Activated naive CD8-positive, alpha-beta T cell (primary cell): ENCODE data around the gene PRSS27.

Experiments
- H3K27ac Mint-ChIP-seq: one replicate; pipeline ENCODE4 v1.8.0; 2021; ENCODE audit warnings: mixed read lengths
- H3K27me3 Mint-ChIP-seq: one replicate; pipeline ENCODE4 v1.8.0; 2021; ENCODE audit warnings: mixed read lengths
- H3K36me3 Mint-ChIP-seq: one replicate; pipeline ENCODE4 v1.8.0; 2021; ENCODE audit warnings: mixed read lengths
- H3K4me1 Mint-ChIP-seq: one replicate; pipeline ENCODE4 v1.8.0; 2021; ENCODE audit warnings: low read depth, mixed read lengths
- H3K4me3 Mint-ChIP-seq: one replicate; pipeline ENCODE4 v1.8.0; 2021; ENCODE audit warnings: mild to moderate bottlenecking, mixed read lengths
- H3K9me3 Mint-ChIP-seq: one replicate; pipeline ENCODE4 v1.8.0; 2021; ENCODE audit warnings: low read depth, mixed read lengths

PRSS27 gene

GRCh38 chr16:2710021-2710710 lies 9.9 kb downstream of the PRSS27 start:
- no peaks in the 10 kb centered on the region for H3K36me3 Mint-ChIP-seq
- H3K4me3 Mint-ChIP-seq, result no peak overlapping the region
- peaks cover 3% of the 10 kb centered on the region for H3K4me1 Mint-ChIP-seq
- no peaks in the 10 kb centered on the region for H3K9me3 Mint-ChIP-seq
- H3K27me3 Mint-ChIP-seq, result no peaks in the 10 kb centered on the region
- H3K27ac Mint-ChIP-seq, result no peak overlapping the region

- H3K4me3 Mint-ChIP-seq, result no peak overlapping the region
- H3K27me3 Mint-ChIP-seq, result no peaks in the 10 kb centered on the region
- H3K4me1 Mint-ChIP-seq, result no peaks in the 10 kb centered on the region
- H3K27ac Mint-ChIP-seq, result no peak overlapping the region
- no peaks in the 10 kb centered on the region for H3K9me3 Mint-ChIP-seq
- H3K36me3 Mint-ChIP-seq, result no peaks in the 10 kb centered on the region
These were observed 10.4 kb downstream of the PRSS27 start for GRCh38 chr16:2709588-2709984.

GRCh38 chr16:2708955-2709587 lies 11.0 kb downstream of the PRSS27 start:
- H3K27ac Mint-ChIP-seq, result no peak overlapping the region
- no peaks in the 10 kb centered on the region for H3K9me3 Mint-ChIP-seq
- no peaks in the 10 kb centered on the region for H3K27me3 Mint-ChIP-seq
- no peaks in the 10 kb centered on the region for H3K4me1 Mint-ChIP-seq
- no peak overlapping the region for H3K4me3 Mint-ChIP-seq
- no peaks in the 10 kb centered on the region for H3K36me3 Mint-ChIP-seq

GRCh38 chr16:2708290-2708639 lies 11.8 kb downstream of the PRSS27 start:
- Mint-ChIP-seq H3K27me3 (no peaks in the 10 kb centered on the region), H3K4me1 (no peaks in the 10 kb centered on the region), H3K36me3 (no peaks in the 10 kb centered on the region), H3K9me3 (no peaks in the 10 kb centered on the region), H3K27ac (no peak overlapping the region), H3K4me3 (no peak overlapping the region)

- Mint-ChIP-seq H3K4me1 (no peaks in the 10 kb centered on the region), H3K36me3 (no peaks in the 10 kb centered on the region), H3K4me3 (no peak overlapping the region), H3K27ac (no peak overlapping the region), H3K9me3 (no peaks in the 10 kb centered on the region), H3K27me3 (no peaks in the 10 kb centered on the region)
These were observed 12.4 kb downstream of the PRSS27 start for GRCh38 chr16:2707368-2708289.

GRCh38 chr16:2706611-2707311 lies 13.3 kb downstream of the PRSS27 start:
- Mint-ChIP-seq H3K4me3 (no peak overlapping the region), H3K4me1 (no peaks in the 10 kb centered on the region), H3K36me3 (no peaks in the 10 kb centered on the region), H3K27ac (no peak overlapping the region), H3K9me3 (no peaks in the 10 kb centered on the region), H3K27me3 (no peaks in the 10 kb centered on the region)

- Mint-ChIP-seq H3K4me3 (no peak overlapping the region), H3K4me1 (no peaks in the 10 kb centered on the region), H3K9me3 (no peaks in the 10 kb centered on the region), H3K27me3 (no peaks in the 10 kb centered on the region), H3K36me3 (no peaks in the 10 kb centered on the region), H3K27ac (no peak overlapping the region)
These were observed 13.9 kb downstream of the PRSS27 start for GRCh38 chr16:2706085-2706484.

- Mint-ChIP-seq H3K4me1 (no peaks in the 10 kb centered on the region), H3K4me3 (no peak overlapping the region), H3K27ac (no peak overlapping the region), H3K27me3 (no peaks in the 10 kb centered on the region), H3K9me3 (no peaks in the 10 kb centered on the region), H3K36me3 (no peaks in the 10 kb centered on the region)
These were observed 14.7 kb downstream of the PRSS27 start for GRCh38 chr16:2705351-2705750.

- H3K4me1 Mint-ChIP-seq, result no peaks in the 10 kb centered on the region
- no peak overlapping the region for H3K4me3 Mint-ChIP-seq
- no peaks in the 10 kb centered on the region for H3K9me3 Mint-ChIP-seq
- H3K36me3 Mint-ChIP-seq, result no peaks in the 10 kb centered on the region
- H3K27ac Mint-ChIP-seq, result no peak overlapping the region
- H3K27me3 Mint-ChIP-seq, result no peaks in the 10 kb centered on the region
These were observed 15.1 kb downstream of the PRSS27 start for GRCh38 chr16:2704983-2705275.

GRCh38 chr16:2704166-2704982 lies 15.7 kb downstream of the PRSS27 start:
- H3K36me3 Mint-ChIP-seq, result no peaks in the 10 kb centered on the region
- H3K27ac Mint-ChIP-seq, result no peak overlapping the region

GRCh38 chr16:2702871-2703745 lies 16.9 kb downstream of the PRSS27 start:
- no peak overlapping the region for H3K27ac Mint-ChIP-seq
- no peaks in the 10 kb centered on the region for H3K4me1 Mint-ChIP-seq
- H3K4me3 Mint-ChIP-seq, result no peak overlapping the region
- H3K9me3 Mint-ChIP-seq, result no peaks in the 10 kb centered on the region
- H3K36me3 Mint-ChIP-seq, result no peaks in the 10 kb centered on the region
- H3K27me3 Mint-ChIP-seq, result no peaks in the 10 kb centered on the region

More at GRCh38 chr16:2704166-2704982, 15.7 kb downstream of the PRSS27 start:
- Mint-ChIP-seq H3K4me1 (no peaks in the 10 kb centered on the region), H3K4me3 (no peak overlapping the region), H3K9me3 (no peaks in the 10 kb centered on the region), H3K27me3 (no peaks in the 10 kb centered on the region)

- no peaks in the 10 kb centered on the region for H3K36me3 Mint-ChIP-seq
- no peak overlapping the region for H3K4me3 Mint-ChIP-seq
- no peaks in the 10 kb centered on the region for H3K9me3 Mint-ChIP-seq
- no peaks in the 10 kb centered on the region for H3K27me3 Mint-ChIP-seq
- no peak overlapping the region for H3K27ac Mint-ChIP-seq
- H3K4me1 Mint-ChIP-seq, result no peaks in the 10 kb centered on the region
These were observed 17.6 kb downstream of the PRSS27 start for GRCh38 chr16:2702438-2702825.

- H3K27me3 Mint-ChIP-seq, result no peaks in the 10 kb centered on the region
- H3K9me3 Mint-ChIP-seq, result no peaks in the 10 kb centered on the region
- H3K27ac Mint-ChIP-seq, result no peak overlapping the region
- H3K4me3 Mint-ChIP-seq, result no peak overlapping the region
- H3K4me1 Mint-ChIP-seq, result no peaks in the 10 kb centered on the region
- no peaks in the 10 kb centered on the region for H3K36me3 Mint-ChIP-seq
These were observed 18.1 kb downstream of the PRSS27 start for GRCh38 chr16:2701713-2702437.
